ENCODE measurements around the gene ACOX3. TPM values are rescaled to one million over a fixed set of nuclear protein-coding genes. Genes with fewer than 3 reads are reported as not detected.

Gene ACOX3
- total and polyA plus RNA-seq, 2 of the 8 experiments (the other 6 are each of a cell fraction or from before 2014, with no cell fraction given), result 2.5 to 9.9 TPM

GRCh38 chr4:8371596-8371995 lies 68.9 kb downstream of the ACOX3 start (continued):
- TF ChIP-seq USF2 (IDR thresholded peaks at IDR 0.05; ENCODE audit: low read length) (no peak), CTCF (IDR thresholded peaks at IDR 0.05; ENCODE audit: control extremely low read depth in 1 of 3, insufficient read depth in 1 of 3, low read depth in 1 of 3, low read length in 3 of 3) (no peak), TEAD4 (IDR thresholded peaks at IDR 0.05; ENCODE audit: low read depth, low read length) (no peak), SP1 (IDR thresholded peaks at IDR 0.05; ENCODE audit: low read depth, low read length) (no peak), POLR2A (IDR thresholded peaks at IDR 0.05; ENCODE audit: control extremely low read depth in 1 of 2, low read depth in 2 of 2, low read length in 2 of 2) (no peak), TAF7 (optimal IDR thresholded peaks at IDR 0.05; ENCODE audit: borderline replicate concordance, low read depth, low read length) (no peak), CHD1 (IDR thresholded peaks at IDR 0.05; ENCODE audit: low read depth, low read length) (no peak), POLR2AphosphoS5 (IDR thresholded peaks at IDR 0.05; ENCODE audit: low read depth, low read length) (no peak)
